ENCODE measurements around the gene TRIM41. TPM values are rescaled to one million over a fixed set of nuclear protein-coding genes. Genes with fewer than 3 reads are reported as not detected.
A peak's percentile ranks its signal among the peaks of the same experiment; 100 is the strongest.

Gene TRIM41
- total and polyA plus RNA-seq, 2 of the 13 experiments (the other 11 are each of a cell fraction or from before 2014, with no cell fraction given) = 10.2 to 16.7 TPM

DNA sequence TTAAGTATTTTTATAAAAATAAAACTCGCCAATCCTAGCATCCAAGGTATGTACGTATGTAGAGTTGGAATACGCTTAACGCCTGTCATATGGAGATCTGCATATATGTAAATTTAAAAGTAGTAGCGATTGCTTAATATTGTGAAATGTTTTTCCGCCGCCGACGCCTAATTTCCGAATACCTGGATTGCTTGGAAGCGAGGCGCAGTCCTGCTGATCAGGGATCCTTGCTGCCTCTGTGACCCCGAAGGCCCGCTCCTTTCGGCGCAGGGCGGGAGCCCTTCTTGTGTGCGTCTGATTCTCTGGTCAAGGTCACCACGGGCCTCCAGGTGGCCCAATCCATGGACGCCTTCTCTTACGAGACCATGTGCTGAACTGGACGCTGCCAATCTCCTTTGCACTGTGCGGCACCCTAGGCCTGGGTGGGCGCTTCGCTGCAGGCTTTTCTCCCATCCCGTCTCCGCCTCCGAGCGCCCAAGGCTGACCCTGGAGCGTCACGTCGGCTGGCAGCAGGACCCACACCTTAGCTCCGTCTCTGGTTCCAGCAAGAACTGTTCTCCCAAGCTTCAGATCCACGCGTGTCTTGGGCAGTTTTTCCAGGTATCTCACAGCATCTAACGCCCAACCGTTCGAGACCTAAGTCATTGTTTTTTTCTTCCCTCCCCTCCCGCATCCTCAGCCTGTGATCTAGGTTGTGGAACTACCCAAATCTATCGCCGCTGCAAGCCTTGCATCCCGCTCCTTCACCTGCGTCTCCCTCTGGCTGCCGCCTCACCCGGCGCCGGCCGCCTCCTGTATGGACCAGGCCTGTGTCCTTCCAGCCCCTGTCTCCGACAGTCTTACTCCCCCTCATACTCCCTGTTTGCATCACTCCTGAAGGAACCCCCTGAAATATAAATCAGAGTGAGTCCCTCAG lies 3.6 kb upstream of the TRIM41 start (continued):
- TF ChIP-seq, protein P1, sequence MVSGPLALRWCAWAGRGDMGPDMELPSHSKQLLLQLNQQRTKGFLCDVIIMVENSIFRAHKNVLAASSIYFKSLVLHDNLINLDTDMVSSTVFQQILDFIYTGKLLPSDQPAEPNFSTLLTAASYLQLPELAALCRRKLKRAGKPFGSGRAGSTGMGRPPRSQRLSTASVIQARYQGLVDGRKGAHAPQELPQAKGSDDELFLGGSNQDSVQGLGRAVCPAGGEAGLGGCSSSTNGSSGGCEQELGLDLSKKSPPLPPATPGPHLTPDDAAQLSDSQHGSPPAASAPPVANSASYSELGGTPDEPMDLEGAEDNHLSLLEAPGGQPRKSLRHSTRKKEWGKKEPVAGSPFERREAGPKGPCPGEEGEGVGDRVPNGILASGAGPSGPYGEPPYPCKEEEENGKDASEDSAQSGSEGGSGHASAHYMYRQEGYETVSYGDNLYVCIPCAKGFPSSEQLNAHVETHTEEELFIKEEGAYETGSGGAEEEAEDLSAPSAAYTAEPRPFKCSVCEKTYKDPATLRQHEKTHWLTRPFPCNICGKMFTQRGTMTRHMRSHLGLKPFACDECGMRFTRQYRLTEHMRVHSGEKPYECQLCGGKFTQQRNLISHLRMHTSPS (CRISPR knock-in tag; IDR thresholded peaks at IDR 0.05; ENCODE audit: low read depth) = no peak
- TF ChIP-seq RFX1 (IDR thresholded peaks at IDR 0.05) (no peak), HNRNPLL (IDR thresholded peaks at IDR 0.05; ENCODE audit: low read depth, low read length, poor library complexity, severe bottlenecking) (no peak), ZNF550 (CRISPR knock-in tag; IDR thresholded peaks at IDR 0.05; ENCODE audit: borderline replicate concordance) (no peak), HDAC2 (CRISPR knock-in tag; IDR thresholded peaks at IDR 0.05) (no peak), CEBPB (IDR thresholded peaks at IDR 0.05; ENCODE audit: borderline replicate concordance, low read depth, low read length) (peak; percentile 42; the same call in 1 of the 2 replicates), ZBTB38 (CRISPR knock-in tag; IDR thresholded peaks at IDR 0.05) (peak; percentile 82), YEATS4 (CRISPR knock-in tag; IDR thresholded peaks at IDR 0.05; ENCODE audit: borderline replicate concordance) (no peak), ZMYM4 (CRISPR knock-in tag; IDR thresholded peaks at IDR 0.05) (no peak), POLR2AphosphoS2 (IDR thresholded peaks at IDR 0.05; ENCODE audit: low read depth, low read length) (no peak), ZSCAN30 (CRISPR knock-in tag; IDR thresholded peaks at IDR 0.05) (no peak)
- TF ChIP-seq, protein P2, sequence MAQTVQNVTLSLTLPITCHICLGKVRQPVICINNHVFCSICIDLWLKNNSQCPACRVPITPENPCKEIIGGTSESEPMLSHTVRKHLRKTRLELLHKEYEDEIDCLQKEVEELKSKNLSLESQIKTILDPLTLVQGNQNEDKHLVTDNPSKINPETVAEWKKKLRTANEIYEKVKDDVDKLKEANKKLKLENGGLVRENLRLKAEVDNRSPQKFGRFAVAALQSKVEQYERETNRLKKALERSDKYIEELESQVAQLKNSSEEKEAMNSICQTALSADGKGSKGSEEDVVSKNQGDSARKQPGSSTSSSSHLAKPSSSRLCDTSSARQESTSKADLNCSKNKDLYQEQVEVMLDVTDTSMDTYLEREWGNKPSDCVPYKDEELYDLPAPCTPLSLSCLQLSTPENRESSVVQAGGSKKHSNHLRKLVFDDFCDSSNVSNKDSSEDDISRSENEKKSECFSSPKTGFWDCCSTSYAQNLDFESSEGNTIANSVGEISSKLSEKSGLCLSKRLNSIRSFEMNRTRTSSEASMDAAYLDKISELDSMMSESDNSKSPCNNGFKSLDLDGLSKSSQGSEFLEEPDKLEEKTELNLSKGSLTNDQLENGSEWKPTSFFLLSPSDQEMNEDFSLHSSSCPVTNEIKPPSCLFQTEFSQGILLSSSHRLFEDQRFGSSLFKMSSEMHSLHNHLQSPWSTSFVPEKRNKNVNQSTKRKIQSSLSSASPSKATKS (CRISPR knock-in tag; IDR thresholded peaks at IDR 0.05) = no peak
- TF ChIP-seq, protein P3, sequence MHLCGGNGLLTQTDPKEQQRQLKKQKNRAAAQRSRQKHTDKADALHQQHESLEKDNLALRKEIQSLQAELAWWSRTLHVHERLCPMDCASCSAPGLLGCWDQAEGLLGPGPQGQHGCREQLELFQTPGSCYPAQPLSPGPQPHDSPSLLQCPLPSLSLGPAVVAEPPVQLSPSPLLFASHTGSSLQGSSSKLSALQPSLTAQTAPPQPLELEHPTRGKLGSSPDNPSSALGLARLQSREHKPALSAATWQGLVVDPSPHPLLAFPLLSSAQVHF (CRISPR knock-in tag; IDR thresholded peaks at IDR 0.05) = no peak
- TF ChIP-seq, protein P4, sequence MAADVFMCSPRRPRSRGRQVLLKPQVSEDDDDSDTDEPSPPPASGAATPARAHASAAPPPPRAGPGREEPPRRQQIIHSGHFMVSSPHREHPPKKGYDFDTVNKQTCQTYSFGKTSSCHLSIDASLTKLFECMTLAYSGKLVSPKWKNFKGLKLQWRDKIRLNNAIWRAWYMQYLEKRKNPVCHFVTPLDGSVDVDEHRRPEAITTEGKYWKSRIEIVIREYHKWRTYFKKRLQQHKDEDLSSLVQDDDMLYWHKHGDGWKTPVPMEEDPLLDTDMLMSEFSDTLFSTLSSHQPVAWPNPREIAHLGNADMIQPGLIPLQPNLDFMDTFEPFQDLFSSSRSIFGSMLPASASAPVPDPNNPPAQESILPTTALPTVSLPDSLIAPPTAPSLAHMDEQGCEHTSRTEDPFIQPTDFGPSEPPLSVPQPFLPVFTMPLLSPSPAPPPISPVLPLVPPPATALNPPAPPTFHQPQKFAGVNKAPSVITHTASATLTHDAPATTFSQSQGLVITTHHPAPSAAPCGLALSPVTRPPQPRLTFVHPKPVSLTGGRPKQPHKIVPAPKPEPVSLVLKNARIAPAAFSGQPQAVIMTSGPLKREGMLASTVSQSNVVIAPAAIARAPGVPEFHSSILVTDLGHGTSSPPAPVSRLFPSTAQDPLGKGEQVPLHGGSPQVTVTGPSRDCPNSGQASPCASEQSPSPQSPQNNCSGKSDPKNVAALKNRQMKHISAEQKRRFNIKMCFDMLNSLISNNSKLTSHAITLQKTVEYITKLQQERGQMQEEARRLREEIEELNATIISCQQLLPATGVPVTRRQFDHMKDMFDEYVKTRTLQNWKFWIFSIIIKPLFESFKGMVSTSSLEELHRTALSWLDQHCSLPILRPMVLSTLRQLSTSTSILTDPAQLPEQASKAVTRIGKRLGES (CRISPR knock-in tag; IDR thresholded peaks at IDR 0.05; ENCODE audit: borderline replicate concordance) = no peak
